ENCODE data around the gene ADAM23.

The ADAM23 gene

GRCh38 chr2:206502729-206503128, 59.4 kb downstream of the ADAM23 start:
- no peak for DNase-seq (ENCODE audit: low spot score)

GRCh38 chr2:206511283-206511682, 68.0 kb downstream of the ADAM23 start:
- DNase-seq (ENCODE audit: low spot score) = no peak

GRCh38 chr2:206512999-206513398, 69.7 kb downstream of the ADAM23 start:
- DNase-seq (ENCODE audit: low spot score) = no peak

GRCh38 chr2:206515580-206515979, 72.2 kb downstream of the ADAM23 start:
- no peak for DNase-seq (ENCODE audit: low spot score)

GRCh38 chr2:206518997-206519396, 75.7 kb downstream of the ADAM23 start:
- no peak for DNase-seq (ENCODE audit: low spot score)

- DNase-seq (ENCODE audit: low spot score) = no peak
These were observed 77.1 kb downstream of the ADAM23 start for GRCh38 chr2:206520450-206520849.

- no peak for DNase-seq (ENCODE audit: low spot score)
These were observed 77.8 kb downstream of the ADAM23 start for GRCh38 chr2:206521115-206521514.

GRCh38 chr2:206521612-206522011, 78.3 kb downstream of the ADAM23 start:
- no peak for DNase-seq (ENCODE audit: low spot score)

GRCh38 chr2:206526416-206526815, 83.1 kb downstream of the ADAM23 start:
- DNase-seq (ENCODE audit: low spot score) = no peak

- DNase-seq (ENCODE audit: low spot score) = no peak
These were observed 83.8 kb downstream of the ADAM23 start for GRCh38 chr2:206527153-206527552.

- DNase-seq (ENCODE audit: low spot score) = no peak
These were observed 87.4 kb downstream of the ADAM23 start for GRCh38 chr2:206530727-206531126.

GRCh38 chr2:206531996-206532543, 88.7 kb downstream of the ADAM23 start:
- no peak for DNase-seq (ENCODE audit: low spot score)

- DNase-seq (ENCODE audit: low spot score) = no peak
These were observed 90.6 kb downstream of the ADAM23 start for GRCh38 chr2:206533977-206534376.

GRCh38 chr2:206535260-206535986, 92.1 kb downstream of the ADAM23 start:
- no peak for DNase-seq (ENCODE audit: low spot score)

GRCh38 chr2:206540757-206541156, 97.4 kb downstream of the ADAM23 start:
- DNase-seq (ENCODE audit: low spot score) = no peak

- DNase-seq (ENCODE audit: low spot score) = no peak
These were observed 99.7 kb downstream of the ADAM23 start for GRCh38 chr2:206543073-206543472.

- DNase-seq (ENCODE audit: low spot score) = no peak
These were observed 105.1 kb downstream of the ADAM23 start for GRCh38 chr2:206548383-206548782.

- DNase-seq (ENCODE audit: low spot score) = no peak
These were observed 112.4 kb downstream of the ADAM23 start for GRCh38 chr2:206555721-206556120.

GRCh38 chr2:206556357-206556949, 113.1 kb downstream of the ADAM23 start:
- no peak for DNase-seq (ENCODE audit: low spot score)

GRCh38 chr2:206557321-206557720, 114.0 kb downstream of the ADAM23 start:
- DNase-seq (ENCODE audit: low spot score) = no peak

- no peak for DNase-seq (ENCODE audit: low spot score)
These were observed 115.2 kb downstream of the ADAM23 start for GRCh38 chr2:206558492-206558891.

- no peak for DNase-seq (ENCODE audit: low spot score)
These were observed 118.6 kb downstream of the ADAM23 start for GRCh38 chr2:206561962-206562361.

GRCh38 chr2:206562375-206562774, 119.0 kb downstream of the ADAM23 start:
- no peak for DNase-seq (ENCODE audit: low spot score)

- DNase-seq (ENCODE audit: low spot score) = no peak
These were observed 120.0 kb downstream of the ADAM23 start for GRCh38 chr2:206563374-206563773.

All from HuH-7.5 (cell line).